Inferior parietal cortex (tissue), 1 donor: ENCODE measurements around the gene CCDC12.

ENCODE experiments used
- DNase-seq: peaks from one replicate; pipeline ENCODE4 v3.0.0-alpha.2; 2016; ENCODE audit errors: extremely low spot score

CCDC12 gene

DNA sequence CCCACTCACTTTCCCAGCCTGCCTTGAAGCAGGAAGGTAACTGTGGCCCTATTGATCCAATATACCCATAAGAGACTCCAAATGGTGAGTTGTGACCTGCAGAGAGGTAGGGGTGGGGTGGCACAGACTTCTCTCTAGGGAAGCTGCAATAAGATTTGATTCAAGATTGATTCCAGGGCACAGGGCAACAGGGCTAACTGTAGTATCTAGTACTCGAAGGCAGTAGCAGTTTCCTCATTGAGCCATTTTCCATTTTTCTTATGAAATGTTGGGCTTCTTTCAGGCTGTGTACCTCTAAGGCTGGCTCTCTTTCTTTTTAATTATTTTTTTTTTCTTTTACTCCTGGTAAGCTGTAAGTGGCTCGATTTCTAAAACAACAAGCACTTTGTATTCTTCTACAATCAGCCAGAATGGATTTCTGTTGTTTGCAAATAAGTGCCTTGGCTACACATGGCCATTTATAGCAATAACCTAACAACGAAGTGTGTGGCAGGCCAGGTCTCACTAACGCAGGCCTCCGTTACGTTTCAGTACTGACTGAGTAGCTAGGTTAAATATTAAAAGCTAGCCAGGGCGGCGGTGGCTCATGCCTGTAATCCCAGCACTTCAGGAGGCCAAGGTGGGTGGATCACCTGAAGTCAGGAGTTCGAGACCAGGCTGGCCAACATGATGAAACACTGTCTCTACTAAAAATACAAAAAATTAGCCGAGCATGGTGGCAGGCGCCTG lies 19.3 kb downstream of the CCDC12 start:
- DNase-seq, result no peak

DNA sequence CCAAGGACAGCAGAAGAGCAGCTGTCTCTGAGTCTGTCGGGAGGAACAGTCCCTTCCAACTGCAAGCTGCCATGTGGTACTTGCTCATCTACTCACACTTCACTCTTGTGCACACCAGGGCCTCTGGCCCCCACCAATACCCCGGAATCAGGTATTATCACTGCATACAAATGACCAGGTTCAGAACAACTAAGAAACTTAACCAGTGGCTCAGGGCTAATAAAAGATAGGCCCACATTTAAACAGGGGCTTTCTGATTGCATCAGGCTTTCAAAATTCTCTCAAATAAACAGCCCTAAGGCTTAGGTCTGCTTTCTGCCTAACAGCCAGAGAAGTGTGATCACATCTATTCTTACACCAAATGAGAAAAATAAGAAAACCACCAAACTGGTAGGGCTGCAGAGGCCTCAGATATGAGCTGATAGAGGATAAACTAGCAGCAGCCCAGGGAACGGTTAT lies 20.7 kb downstream of the CCDC12 start:
- no peak for DNase-seq

DNA sequence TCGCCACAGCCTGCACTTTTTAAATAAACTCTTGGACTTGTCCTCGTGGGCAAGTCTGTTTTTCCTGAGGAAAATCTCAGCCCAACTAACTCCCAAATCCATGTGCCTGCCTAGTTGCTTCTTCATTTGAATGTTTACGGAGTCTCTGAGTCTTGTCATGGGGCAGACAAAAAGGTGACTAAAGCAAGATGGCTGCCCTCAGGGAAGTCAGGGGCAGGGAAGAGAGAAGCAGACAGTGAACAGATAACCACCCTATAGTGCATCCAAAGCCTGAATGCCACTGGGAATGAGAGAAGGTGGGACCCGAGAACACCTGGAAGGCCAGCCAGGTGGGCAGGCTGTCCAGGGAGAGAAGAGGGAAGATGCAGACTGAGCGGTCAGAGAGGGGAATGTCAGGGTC lies 21.4 kb downstream of the CCDC12 start:
- DNase-seq, result no peak

DNA sequence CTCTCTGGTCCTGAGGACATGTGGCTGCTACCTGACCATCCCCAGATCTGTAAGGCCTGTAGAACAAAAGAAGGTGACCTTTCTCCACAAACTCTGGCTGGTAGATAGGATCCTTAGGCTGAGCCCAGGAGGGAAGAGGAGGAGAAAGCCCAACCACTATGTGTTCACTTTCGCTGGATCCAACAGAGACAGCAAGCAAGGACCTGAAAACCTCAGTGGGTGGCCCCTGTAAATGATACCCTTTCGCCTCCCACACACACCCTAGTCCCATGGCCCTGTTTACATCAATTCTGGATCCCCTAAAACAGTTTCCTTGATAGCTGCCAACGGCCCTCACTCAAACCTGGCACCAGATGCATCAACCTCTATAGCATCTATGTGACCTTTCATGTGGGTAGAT lies 22.4 kb downstream of the CCDC12 start:
- DNase-seq, result no peak

DNA sequence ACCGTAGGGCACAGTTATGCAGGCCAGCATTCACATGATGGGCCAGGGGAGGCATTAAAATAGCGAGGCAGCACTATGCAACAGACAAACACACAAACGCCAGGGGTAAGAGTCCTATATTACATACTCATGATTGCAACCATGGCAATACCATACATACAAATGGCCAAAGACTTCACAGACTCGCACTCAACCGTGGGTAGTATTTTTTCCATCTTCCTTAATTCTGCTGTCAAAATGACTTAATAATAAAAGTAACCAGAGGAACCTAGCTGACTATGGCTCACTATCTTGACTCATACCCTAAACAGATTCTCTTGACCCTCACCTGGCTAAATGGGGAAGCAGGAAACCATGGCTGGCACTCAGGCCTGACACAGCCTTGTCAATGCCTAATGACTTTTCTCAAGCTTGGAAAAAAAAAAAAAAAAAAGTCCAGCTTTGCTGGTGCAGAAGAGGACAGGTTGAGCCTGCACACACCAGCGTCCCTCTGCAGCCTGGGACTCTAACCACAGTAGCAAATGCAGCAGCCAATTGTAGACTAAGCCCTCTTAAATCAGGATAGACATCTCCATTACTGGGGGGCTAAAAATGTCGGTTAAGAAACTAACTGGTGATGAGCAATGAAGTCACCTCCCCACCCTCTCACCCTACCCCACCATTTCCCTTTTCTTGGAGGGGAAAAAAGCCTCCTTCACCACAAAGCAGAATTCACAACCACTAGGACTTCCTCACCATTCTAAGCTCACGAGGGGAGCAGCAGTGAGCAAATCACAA lies 23.1 kb downstream of the CCDC12 start:
- DNase-seq, result no peak

DNA sequence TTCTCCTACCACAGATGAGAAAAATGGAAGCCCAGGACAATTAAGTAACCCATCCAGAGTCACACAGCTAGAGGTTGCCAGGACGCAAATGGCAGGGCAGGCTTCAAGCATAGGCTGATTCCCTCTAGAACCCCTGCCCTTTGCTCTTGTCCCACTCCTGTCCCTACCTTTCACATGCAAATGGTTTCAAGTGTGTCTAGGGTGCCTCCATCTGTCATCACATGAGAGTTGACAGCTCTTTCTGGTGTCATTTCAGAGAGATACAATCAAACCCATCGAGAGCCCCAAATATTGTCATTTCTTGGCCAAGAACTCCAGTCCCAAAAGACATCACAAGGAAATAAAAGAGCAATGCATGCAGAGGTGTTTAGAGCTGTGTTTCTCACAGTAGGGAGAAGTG lies 23.7 kb downstream of the CCDC12 start:
- no peak for DNase-seq

DNA sequence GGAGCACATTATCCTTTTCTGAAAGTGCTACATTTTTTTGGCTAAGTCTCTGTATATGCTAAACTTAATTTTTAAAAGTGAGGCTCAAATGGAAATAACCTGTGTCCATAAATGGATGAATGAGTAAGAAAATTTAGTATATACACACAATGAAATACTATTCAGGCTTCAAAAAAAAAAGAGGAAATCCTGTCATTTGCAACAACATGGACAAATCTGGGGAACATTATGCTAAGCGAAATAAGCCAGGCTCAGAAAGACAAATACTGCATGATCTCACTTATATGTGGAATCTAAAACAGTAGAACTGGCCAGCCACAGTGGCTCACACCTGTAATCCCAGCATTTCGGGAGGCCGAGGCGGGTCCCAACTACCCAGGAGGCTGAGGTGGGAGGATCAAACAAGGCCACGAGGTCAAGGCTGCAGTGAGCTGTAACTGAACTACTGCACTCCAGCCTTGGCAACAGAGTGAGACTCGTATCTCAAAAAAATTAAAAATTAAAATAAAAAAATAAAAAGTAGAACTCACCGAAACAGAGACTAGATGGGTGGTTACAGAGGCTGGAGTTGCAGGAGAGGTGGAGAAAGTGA lies 25.8 kb downstream of the CCDC12 start:
- no peak for DNase-seq

DNA sequence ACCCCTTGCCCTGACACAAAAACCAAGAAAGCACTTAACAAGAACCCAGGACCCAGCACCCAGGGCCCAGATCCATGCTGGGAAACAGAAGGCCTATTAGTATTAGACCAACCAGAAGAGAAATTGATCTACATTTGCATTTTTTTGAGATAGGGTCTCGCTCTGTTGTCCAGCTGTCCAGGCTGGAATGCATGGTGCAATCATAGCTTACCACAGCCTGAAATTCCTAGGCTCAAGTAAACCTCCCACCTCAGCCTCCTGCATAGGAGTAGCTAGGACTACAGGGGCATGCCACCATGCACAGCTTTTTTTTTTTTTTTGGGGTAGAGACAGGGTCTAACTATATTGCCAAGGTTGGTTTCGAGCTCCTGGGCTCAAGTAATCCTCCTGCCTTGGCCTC lies 26.4 kb downstream of the CCDC12 start:
- no peak for DNase-seq

DNA sequence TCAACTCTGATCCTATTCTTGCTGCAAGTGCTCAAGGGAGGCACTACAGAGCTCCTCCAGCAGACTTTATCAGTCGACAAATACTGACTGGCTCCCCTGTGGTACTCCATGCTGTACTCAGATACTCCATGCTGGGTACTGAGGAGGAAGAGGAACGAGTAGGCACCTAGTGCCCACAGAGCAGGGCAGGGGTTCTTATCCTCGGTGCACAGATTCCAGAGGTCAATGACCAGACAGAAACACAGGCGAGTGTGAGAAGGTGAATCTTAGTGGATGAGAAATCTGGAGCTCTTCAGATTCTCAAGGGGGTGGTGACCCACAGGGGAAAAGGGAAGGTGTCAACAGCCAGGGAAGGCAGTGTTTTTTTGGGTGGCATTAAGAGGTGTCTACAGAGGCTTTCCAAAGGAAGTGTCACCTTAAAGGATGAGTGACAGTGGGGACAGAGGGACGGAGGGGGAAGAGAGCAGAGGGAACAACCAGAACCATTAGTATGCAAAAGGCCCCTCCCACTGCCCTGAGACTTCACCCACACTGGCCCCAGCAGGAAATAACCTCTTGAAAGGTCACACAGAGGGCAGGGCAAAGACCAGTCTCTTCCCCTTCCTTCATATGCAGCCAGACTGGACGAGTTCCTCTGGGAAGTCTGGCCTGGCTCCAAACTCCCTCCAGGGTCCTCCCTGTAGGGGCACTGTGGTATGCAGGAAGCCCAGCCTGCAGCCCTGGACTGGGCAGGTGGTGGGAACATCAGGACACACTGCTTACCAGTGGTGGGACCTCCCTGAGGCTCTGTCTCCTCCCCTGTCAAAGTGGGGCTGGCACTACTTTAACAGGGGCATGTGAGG lies 27.5 kb downstream of the CCDC12 start:
- DNase-seq, result no peak

DNA sequence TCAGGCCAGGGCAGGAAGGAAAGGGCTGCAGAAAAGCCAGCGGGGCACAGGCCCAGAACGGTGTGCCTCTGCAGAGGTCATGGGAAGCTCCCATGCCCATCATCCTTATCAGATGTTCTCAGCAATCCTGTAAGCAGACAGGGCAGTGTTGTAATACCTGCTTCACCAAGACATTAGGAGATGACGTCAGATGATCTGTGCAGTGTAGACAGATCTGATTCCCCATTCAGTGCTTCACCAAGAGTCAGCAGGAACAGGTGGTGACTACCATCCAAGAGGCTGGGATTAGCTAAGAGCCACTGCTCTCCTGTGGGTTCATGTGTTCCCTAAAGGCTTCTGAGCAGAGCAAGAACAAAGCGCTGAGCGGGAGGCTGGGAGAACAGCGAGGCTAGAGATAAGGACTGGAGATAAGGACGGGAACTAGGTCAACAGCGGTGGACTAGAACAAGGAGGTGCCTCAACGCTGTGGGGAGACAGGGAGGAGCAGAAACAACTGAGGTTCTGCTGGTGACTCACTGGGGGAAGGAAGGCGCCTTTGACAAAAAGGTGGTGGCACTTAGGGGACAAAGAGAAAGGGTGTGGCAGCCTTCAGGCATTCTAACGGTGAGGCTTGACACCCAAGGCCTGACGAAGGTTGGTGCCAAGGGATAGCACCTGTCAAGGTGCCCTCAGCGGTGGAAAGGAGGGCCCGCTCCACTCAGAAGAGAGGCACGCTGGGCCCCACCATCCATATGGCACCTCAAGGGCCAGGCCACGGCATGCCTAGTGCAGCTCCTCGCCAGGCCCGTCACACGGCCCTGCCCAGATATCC lies 28.4 kb downstream of the CCDC12 start:
- DNase-seq, result no peak

DNA sequence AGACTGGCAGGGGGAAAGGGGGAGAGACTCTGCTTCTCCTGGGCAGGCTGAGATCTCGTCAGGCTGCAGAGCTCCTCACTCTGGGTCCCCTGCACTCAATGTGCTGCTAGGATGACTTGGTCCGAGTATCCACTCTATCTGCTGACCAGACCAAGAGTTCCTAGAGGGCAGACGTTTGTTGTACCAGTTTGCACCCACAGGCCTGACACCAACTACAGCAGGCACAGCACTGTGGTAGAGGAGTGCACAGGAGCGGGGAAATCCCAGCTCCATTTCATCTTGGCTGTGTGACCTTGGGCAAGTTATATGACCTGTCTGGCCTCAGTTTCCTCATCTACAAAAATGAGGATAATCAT lies 29.0 kb downstream of the CCDC12 start:
- DNase-seq, result no peak

DNA sequence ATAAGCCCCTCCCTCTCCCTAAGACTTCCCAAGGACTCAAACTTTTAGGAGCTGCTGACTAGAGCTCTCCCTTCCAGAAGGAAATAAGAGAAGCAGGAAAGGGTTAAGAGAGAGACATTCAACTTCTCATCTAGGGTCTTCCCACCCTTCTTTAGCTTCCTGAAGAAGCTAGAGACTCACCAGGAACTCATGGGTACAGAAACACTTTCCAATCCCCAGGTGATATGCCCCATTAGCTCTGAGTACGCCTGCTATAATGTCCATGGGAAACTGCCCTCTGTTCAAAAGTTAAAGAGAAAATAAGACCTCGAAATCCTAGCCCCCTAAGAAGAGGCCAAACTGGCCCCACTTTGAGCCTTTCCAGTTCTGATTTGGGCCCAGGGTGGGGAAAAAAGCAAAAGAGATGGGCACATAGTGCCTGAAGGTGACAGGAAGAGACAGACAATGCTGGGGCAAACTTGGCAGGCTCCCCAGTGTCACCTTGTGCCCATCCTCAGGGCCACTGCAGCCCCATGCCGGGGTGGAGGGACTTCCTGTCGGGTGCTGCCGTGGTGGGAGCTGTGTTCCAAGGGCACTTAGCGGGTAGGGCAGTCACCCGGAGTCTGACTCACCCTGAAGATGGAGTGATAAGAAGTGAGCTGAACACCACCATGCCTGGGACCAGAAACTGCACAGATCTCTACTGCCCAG lies 29.5 kb downstream of the CCDC12 start:
- no peak for DNase-seq

DNA sequence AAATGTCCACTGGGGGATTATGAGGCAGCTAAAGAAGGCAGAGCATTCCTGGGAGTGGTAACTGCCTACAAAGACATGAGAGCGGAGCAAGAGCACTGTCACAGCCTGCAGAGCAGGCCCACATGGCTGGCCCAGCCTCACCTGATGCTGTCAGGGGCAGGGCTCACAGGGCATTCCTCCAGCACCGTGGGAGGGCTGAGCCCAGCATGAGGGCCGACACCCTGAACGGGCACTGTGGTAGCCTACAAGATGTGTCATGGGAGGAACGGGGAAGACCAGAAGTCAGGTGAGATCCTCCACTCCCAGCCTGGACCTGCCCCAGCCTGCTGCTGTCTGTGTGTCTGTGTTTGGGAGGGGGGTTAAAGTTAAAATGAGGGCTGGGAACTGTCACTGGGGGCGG lies 30.1 kb downstream of the CCDC12 start:
- no peak for DNase-seq

DNA sequence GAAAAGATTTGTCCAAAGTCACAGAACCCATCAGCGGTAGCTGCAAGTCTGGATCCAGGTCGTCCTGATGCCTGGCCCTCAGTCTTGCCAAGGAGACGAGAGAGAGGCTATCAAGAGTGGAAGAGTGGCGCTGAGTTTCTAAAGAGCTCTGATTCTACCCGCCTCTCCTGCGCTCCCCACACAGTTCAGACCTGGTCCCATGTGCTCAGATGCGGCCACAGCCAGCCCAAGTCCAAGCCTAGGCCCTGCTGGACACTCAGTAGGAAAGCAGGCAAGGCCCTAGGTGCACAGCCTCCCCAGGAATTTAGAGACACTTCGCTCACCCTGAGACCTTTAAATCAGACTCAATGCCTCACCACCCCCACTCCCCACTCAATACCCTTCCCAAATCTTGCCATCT lies 32.4 kb downstream of the CCDC12 start:
- DNase-seq, result no peak

DNA sequence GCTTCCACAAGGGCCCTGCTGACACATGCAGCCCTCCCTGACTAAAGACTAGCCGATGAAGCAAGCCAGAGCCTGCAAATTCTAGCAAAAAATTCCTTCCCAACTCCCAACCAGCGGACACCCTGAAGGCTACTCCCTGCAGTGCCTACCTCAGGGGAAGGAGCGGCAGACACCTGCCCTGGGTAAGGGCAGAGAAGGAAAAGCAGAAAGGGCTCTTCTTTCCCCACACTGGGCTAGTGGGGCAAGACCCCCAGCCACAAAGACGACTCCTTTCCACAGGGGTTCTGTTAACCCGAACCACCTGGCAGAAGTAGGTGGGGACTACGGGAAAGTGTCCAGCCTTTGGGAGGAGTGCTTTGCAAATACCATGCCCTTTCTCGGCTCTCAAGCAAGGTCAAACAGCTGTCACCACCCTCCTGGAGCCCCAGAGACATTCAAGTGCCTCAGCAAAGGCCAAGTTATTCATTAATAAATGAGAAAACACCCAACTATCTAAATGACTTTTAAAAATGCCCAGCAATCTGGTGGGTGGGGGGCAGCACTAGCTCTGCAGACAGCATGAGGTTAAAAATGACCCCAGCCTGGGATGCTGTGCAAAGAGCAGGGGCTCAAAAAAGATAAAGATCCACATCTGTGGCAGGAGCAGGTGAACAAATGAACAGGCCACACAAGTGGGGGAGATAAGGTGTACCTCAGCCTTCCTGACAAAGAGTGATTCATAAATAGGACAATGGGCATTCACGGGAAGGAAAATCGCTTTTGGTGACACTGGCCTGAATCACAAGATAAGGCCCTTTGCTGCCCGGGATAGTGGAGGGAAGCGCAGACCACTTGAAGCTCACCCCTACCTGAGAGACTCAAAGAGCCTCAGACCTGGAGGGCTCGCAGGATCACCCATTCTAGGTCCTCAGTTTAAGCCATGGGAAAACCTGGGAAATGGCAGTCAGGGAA lies 33.0 kb downstream of the CCDC12 start:
- no peak for DNase-seq

DNA sequence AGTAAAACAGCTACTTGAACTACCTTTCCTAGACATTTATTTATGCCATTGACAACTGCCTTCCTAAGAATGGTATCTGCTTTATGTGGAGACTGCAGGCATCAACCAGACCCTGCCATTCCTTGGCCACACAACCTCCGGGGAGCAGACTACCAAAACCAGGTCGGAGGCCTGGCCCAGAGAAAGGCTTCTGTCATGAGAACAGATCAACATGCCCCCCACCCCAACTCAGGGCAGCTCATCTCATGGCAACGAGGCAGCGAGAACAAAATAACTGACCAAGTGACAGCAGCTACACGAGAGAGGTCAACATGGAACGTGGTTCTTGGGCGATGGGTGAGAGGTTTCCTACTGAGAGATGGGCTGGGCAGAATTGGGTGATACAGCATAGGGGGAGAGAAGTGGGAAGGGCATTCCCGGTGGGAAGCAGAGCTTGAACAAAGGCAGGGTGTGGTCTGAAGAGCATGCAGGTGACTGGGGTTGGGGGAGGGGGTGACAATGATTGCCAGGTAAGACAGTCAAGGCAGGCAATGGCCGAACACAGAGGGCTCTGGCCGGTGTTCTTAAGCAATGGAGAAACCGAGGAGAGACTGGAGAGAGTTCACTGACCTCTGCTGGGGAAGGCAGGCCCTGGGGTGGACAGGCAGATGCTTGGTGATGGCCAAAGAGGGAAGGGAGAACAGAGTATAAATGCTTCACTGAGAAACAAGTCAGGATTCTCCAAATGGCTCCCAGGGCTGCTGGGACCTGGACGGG lies 33.9 kb downstream of the CCDC12 start:
- no peak for DNase-seq

DNA sequence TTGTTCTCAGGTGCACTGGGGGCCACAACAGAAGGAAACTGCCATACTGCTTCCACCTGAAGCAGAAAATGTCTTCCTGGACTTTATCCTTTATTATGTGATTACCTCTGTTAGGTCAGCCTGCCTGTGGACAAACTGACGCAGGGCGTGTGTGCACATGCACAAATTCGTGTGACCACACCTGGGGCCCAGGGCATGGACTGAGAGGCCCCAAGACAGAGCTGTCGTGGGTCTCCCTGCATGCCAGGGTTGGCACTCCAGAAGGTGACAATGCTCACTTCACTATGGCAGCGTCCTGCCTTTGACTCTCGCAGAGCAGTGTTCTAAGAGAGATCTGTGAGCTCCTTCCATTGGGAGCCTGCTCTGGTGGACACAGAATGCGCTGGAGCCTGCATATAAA lies 34.5 kb downstream of the CCDC12 start:
- DNase-seq, result no peak

DNA sequence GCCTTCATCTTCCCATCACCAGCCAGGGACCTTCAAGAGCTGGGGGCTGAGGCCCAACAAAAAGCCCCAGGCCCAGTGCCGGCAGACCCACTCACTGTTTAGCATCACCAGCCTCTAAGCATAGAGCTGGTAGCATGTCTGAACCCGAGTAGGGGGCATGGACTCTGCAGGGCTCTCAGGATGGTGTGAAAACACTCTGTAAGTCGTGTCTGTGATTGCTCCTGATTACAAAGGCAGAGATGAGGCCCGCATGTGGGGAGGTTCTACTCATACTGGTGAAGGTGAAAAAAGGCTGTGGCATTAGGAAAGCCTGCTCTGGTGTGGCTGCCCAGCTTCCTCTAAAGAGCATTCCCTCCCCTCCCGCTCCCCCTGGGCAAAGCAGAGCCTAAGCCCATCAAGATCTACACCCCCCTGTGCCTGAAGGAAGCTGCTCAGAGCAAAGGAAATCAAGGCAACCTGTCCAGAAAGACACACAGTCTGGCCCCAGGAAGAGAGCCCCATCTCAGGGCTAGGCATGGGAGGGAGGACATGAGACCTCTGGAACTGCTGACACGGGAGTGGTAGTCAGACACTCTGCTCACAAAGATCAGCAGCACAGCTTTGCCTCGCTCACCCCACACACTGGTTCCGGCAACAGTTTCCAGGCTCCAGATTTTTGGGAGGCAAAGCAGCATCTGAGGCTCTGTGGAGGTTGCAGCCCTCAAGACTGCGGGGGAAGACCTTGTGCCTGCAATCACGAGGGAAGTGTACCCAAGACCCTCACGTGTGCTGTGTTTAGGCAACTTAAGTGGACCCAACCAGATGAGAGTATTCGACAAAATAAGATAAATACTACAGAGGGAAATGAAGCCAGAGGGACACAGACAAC lies 36.7 kb downstream of the CCDC12 start:
- no peak for DNase-seq
